PC-3 (cell line): Measurements from ENCODE around the gene RAP1GAP2. TPM values are rescaled to one million over a fixed set of nuclear protein-coding genes. Genes with fewer than 3 reads are reported as not detected.

Experiments used
- ATAC-seq: fragments of 200-7000 bp; cut with Tn5 transposase; 2 replicates; pipeline ENCODE4 v1.9.1; 2020; ENCODE audit warnings: mild to moderate bottlenecking, moderate library complexity
- BruUV-seq: library from RNA; stranded (reverse); fragments of 400-500 nt; replicated peaks from 2 replicates; lab custom pipeline; 2021; lab: Mats Ljungman, UMichigan
- CTCF ChIA-PET: fragments of 300-600 bp; sonication (Branson Sonifier 250); formaldehyde crosslinking; loops from one replicate; lab custom pipeline; 2022; ENCODE audit warnings: antibody characterized with exemption; lab: Charles Lee
- POLR2A ChIA-PET: fragments of 300-600 bp; sonication (Branson Sonifier 250); formaldehyde crosslinking; loops from one replicate; lab custom pipeline; 2022; ENCODE audit warnings: antibody characterized with exemption; ENCODE audit not compliant: unreplicated experiment; lab: Charles Lee
- DNase-seq: peaks from one replicate; pipeline ENCODE4 v3.0.0-alpha.2; 2015
- H2AFZ ChIP-seq: fragments of 300-600 bp; sonication (generic); 2 replicates; pipeline ENCODE4 v1.6.0; 2016; ENCODE audit warnings: antibody characterized with exemption, low read length
- H3F3A ChIP-seq: fragments of 300-600 bp; sonication (generic); one replicate; pipeline ENCODE4 v1.6.0; 2017; ENCODE audit warnings: antibody characterized with exemption, low read length, control low read depth, mild to moderate bottlenecking; ENCODE audit not compliant: unreplicated experiment
- H3K27ac ChIP-seq: fragments of 300-600 bp; sonication (generic); 2 replicates; pipeline ENCODE4 v1.5.1; 2016; ENCODE audit warnings: mild to moderate bottlenecking, low read length
- H3K27me3 ChIP-seq: fragments of 300-600 bp; sonication (generic); 2 replicates; pipeline ENCODE4 v1.6.1; 2016; ENCODE audit warnings: low read length, mixed read lengths
- H3K36me3 ChIP-seq: fragments of 300-600 bp; sonication (generic); 2 replicates; pipeline ENCODE4 v1.6.1; 2016; ENCODE audit warnings: low read depth, mixed run types, low read length, mixed read lengths
- H3K4me1 ChIP-seq: fragments of 300-600 bp; sonication (generic); 2 replicates; pipeline ENCODE4 v1.5.1; 2016; ENCODE audit warnings: low read length; ENCODE audit not compliant: insufficient read depth
- H3K4me2 ChIP-seq: fragments of 300-600 bp; sonication (generic); 2 replicates; pipeline ENCODE4 v1.6.0; 2016; ENCODE audit warnings: low read length
- H3K4me3 ChIP-seq: fragments of 300-600 bp; sonication (generic); 2 replicates; pipeline ENCODE4 v1.5.1; 2016; ENCODE audit warnings: mild to moderate bottlenecking, low read length, mixed read lengths
- H3K79me2 ChIP-seq: fragments of 300-600 bp; sonication (generic); 2 replicates; pipeline ENCODE4 v1.6.1; 2017; ENCODE audit warnings: low read length, mixed read lengths
- H3K9ac ChIP-seq: fragments of 300-600 bp; sonication (generic); 2 replicates; pipeline ENCODE4 v1.6.0; 2016; ENCODE audit warnings: mild to moderate bottlenecking, low read length
- H3K9me2 ChIP-seq: fragments of 300-600 bp; sonication (generic); replicated peaks from 2 replicates; pipeline ENCODE4 v1.6.1; 2016; ENCODE audit warnings: mixed run types, low read length, mixed read lengths
- H3K9me3 ChIP-seq: fragments of 300-600 bp; sonication (generic); 2 replicates; pipeline ENCODE4 v1.6.1; 2016; ENCODE audit warnings: low read length, mixed read lengths
- H4K20me1 ChIP-seq: fragments of 300-600 bp; sonication (generic); 2 replicates; pipeline ENCODE4 v1.6.1; 2016; ENCODE audit warnings: low read length, mixed read lengths
- EZH2 ChIP-seq: fragments of 300-600 bp; sonication (generic); IDR thresholded peaks from one replicate; pipeline ENCODE4 v1.6.1; 2017; ENCODE audit warnings: antibody characterized with exemption, mild to moderate bottlenecking, low read length; ENCODE audit not compliant: unreplicated experiment
- EZH2phosphoT487 ChIP-seq: fragments of 300-600 bp; sonication (generic); IDR thresholded peaks from 2 replicates; pipeline ENCODE4 v1.6.1; 2018; ENCODE audit warnings: mild to moderate bottlenecking, antibody characterized with exemption, low read length, borderline replicate concordance
- intact Hi-C: fragments of 100-400 bp; cut with micrococcal nuclease; formaldehyde crosslinking; loops from 2 replicates; pipeline ENCODE4 v1.9.0; 2023
- total RNA-seq: library from RNA; depleted of rRNA; stranded (reverse); fragments of >200 nt; gene quantifications from 2 replicates; pipeline ENCODE4 v1.2.3, GENCODE V29; 2014
- TF ChIP-seq, protein P1 (sequence below): fragments of 300-600 bp; sonication (generic); conservative IDR thresholded peaks from 2 replicates; pipeline ENCODE4 v1.5.1; 2017; ENCODE audit warnings: antibody characterized with exemption, low read depth, mild to moderate bottlenecking, low read length

Gene RAP1GAP2
- total RNA-seq, 1 experiment from 2014 or later = 14.5 TPM

DNA sequence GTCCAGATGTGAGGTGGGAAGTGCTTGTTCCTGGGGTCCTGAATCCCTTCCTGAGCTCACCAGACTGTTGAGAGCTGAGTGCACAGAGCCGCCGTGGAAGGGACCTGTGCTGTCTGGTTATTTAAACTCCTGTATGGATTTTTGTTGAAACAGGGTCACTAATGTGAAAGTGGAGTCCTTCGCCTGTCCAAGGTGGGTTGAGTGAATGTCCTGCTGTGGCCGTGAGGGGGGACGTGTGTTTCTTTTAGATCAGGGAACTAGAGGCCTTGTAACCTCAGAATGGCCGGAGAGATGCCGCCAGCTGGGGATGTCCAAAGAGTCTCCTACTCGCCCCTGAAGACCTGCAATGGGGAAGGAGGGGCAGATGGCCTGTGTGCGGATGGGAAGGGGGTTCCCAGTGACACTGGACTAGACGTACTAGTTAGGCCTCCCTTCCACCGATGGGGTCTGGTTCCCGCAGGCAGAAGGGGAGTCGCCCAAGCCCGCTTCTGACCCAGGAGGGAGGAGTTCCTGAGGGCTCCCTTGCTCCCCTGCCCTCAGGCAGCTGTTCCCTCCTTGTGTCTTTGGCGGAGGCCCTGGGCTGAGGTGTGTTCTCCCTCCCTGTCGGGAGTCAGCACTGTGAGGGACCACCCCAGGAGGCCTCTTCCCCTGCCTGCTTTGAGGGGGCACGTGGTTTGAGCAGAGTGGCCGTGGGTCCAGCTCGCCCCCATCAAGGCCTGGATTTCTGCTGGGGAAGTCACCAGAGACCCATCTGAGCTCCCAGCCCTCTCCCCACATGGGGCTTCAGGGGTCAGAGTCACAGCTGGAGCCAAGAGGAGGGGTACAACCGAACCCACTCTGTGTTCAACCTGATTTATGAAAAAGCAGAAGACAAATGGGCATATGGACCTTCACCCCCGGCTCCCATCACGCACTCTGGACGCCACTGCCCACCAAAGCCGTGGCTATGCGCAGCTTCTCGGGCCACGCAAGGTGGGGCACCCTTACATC lies 236.3 kb downstream of the RAP1GAP2 start:
- no peak for ATAC-seq
- Histone ChIP-seq H3K9ac (no peak overlapping the region), H3K4me3 (no peak overlapping the region), H3K27me3 (no peaks in the 10 kb centered on the region), H3K79me2 (no peaks in the 10 kb centered on the region), H3K9me2 (no peaks in the 10 kb centered on the region), H3F3A (no peaks in the 10 kb centered on the region), H3K4me2 (no peak overlapping the region), H3K27ac (no peak overlapping the region), H4K20me1 (no peaks in the 10 kb centered on the region), H3K9me3 (no peaks in the 10 kb centered on the region), H3K4me1 (peaks cover 9% of the 10 kb centered on the region), H2AFZ (no peak overlapping the region), H3K36me3 (no peaks in the 10 kb centered on the region; the same call in 1 of the 2 replicates)
- TF ChIP-seq EZH2phosphoT487 = no peak
- TF ChIP-seq, protein P1, sequence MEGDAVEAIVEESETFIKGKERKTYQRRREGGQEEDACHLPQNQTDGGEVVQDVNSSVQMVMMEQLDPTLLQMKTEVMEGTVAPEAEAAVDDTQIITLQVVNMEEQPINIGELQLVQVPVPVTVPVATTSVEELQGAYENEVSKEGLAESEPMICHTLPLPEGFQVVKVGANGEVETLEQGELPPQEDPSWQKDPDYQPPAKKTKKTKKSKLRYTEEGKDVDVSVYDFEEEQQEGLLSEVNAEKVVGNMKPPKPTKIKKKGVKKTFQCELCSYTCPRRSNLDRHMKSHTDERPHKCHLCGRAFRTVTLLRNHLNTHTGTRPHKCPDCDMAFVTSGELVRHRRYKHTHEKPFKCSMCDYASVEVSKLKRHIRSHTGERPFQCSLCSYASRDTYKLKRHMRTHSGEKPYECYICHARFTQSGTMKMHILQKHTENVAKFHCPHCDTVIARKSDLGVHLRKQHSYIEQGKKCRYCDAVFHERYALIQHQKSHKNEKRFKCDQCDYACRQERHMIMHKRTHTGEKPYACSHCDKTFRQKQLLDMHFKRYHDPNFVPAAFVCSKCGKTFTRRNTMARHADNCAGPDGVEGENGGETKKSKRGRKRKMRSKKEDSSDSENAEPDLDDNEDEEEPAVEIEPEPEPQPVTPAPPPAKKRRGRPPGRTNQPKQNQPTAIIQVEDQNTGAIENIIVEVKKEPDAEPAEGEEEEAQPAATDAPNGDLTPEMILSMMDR = no peak
- CTCF ChIA-PET = no interaction called here
- POLR2A ChIA-PET = no interaction called here
- intact Hi-C loops = no loop called here
- DNase-seq = no peak
- BruUV-seq = no TSS peak

DNA sequence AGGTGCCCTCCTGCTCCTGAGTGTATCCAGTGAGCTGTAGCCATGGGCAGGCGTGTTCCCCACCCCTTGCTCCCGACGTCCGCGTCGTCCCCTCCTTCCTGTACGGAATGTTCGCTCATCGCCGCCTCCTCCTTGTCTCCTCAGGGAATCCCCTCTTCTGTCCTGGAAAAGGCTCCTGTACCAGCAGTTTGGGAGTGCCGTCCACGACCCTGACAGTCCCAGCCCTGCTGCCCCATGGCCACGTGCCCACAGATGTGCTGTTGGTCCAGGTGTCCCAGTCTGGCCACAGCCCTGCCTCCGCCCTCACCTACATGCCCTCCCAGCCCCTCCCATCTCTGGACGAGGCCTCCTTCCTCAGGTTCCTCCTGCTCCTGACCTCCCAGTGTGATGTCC lies 237.0 kb downstream of the RAP1GAP2 start:
- no peak overlapping the region for H3K4me2 ChIP-seq
- H3K9me2 ChIP-seq = no peaks in the 10 kb centered on the region
- no TSS peak for BruUV-seq
- DNase-seq (no peak), ATAC-seq (no peak)
- intact Hi-C loops = no loop called here
- H3K9ac ChIP-seq = no peak overlapping the region
- H3K36me3 ChIP-seq = no peaks in the 10 kb centered on the region; the same call in 1 of the 2 replicates
- TF ChIP-seq EZH2 (no peak), EZH2phosphoT487 (no peak)
- TF ChIP-seq, protein P1 = no peak
- no peak overlapping the region for H3K4me3 ChIP-seq
- no peaks in the 10 kb centered on the region for H3F3A ChIP-seq
- no peaks in the 10 kb centered on the region for H4K20me1 ChIP-seq
- no peaks in the 10 kb centered on the region for H3K27me3 ChIP-seq
- H3K9me3 ChIP-seq = no peaks in the 10 kb centered on the region
- no peak overlapping the region for H3K27ac ChIP-seq
- no peak overlapping the region for H2AFZ ChIP-seq
- ChIA-PET POLR2A (no interaction called here), CTCF (no interaction called here)
- no peaks in the 10 kb centered on the region for H3K79me2 ChIP-seq
- H3K4me1 ChIP-seq = peaks cover 9% of the 10 kb centered on the region
